WTC11 (cell line): ENCODE measurements around the gene VARS1.

Source experiments
- CREB1 ChIP-seq: sonication (generic); formaldehyde crosslinking; IDR thresholded peaks from 2 replicates; pipeline ENCODE4 v1.8.0; 2023; ENCODE audit warnings: mild to moderate bottlenecking, missing genetic modification reagents
- ELF4 ChIP-seq: sonication (generic); formaldehyde crosslinking; IDR thresholded peaks from 2 replicates; pipeline ENCODE4 v1.8.1; 2022; ENCODE audit warnings: low read depth, mild to moderate bottlenecking, moderate library complexity, missing genetic modification reagents
- GABPB1 ChIP-seq: sonication (generic); formaldehyde crosslinking; IDR thresholded peaks from 2 replicates; pipeline ENCODE4 v1.8.1; 2023; ENCODE audit warnings: mild to moderate bottlenecking, missing genetic modification reagents
- NR1H2 ChIP-seq: sonication (generic); formaldehyde crosslinking; IDR thresholded peaks from 2 replicates; pipeline ENCODE4 v1.9.0; 2021; ENCODE audit warnings: mild to moderate bottlenecking, moderate library complexity, missing genetic modification reagents
- RELA ChIP-seq: sonication (generic); formaldehyde crosslinking; IDR thresholded peaks from 2 replicates; pipeline ENCODE4 v1.8.1; 2022; ENCODE audit warnings: missing genetic modification reagents, mild to moderate bottlenecking, borderline replicate concordance
- ZNF263 ChIP-seq: sonication (generic); formaldehyde crosslinking; IDR thresholded peaks from 2 replicates; pipeline ENCODE4 v1.8.1; 2022; ENCODE audit warnings: low read depth, mild to moderate bottlenecking, moderate library complexity, missing genetic modification reagents
- TF ChIP-seq, protein P1 (sequence below): fragments of 200-600 bp; IDR thresholded peaks from 2 replicates; pipeline ENCODE4 v1.8.0; 2022; ENCODE audit warnings: antibody characterized with exemption
- TF ChIP-seq, protein P2 (sequence below): sonication (generic); formaldehyde crosslinking; IDR thresholded peaks from 2 replicates; pipeline ENCODE4 v1.8.1; 2022; ENCODE audit warnings: low read depth, mild to moderate bottlenecking, moderate library complexity, missing genetic modification reagents, borderline replicate concordance
- TF ChIP-seq, protein P3 (sequence below): sonication (generic); formaldehyde crosslinking; IDR thresholded peaks from 2 replicates; pipeline ENCODE4 v1.8.0; 2023; ENCODE audit warnings: missing genetic modification reagents
- TF ChIP-seq, protein P4 (sequence below): sonication (generic); formaldehyde crosslinking; IDR thresholded peaks from 2 replicates; pipeline ENCODE4 v1.8.1; 2023; ENCODE audit warnings: mild to moderate bottlenecking, missing genetic modification reagents, moderate library complexity

DNA sequence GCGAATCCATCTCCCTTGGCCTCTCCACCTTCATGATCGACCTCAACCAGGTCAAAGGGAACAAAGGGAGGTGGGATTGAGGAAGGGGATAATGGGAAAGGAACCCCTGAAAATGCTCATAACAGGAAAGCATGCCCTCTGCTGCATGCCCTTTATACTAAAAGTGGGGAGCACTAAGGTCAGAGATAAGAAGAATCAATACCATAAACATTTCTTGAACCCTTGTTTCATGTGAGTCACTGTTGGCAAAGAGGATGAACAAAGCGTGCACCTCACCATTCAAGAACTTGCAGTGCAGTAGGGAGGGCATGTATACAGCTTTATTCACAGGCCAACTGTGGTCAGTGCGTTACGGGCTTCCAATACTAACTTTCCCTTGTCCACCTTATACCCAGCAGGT, 34.8 kb downstream of the VARS1 start:
- TF ChIP-seq, protein P1, sequence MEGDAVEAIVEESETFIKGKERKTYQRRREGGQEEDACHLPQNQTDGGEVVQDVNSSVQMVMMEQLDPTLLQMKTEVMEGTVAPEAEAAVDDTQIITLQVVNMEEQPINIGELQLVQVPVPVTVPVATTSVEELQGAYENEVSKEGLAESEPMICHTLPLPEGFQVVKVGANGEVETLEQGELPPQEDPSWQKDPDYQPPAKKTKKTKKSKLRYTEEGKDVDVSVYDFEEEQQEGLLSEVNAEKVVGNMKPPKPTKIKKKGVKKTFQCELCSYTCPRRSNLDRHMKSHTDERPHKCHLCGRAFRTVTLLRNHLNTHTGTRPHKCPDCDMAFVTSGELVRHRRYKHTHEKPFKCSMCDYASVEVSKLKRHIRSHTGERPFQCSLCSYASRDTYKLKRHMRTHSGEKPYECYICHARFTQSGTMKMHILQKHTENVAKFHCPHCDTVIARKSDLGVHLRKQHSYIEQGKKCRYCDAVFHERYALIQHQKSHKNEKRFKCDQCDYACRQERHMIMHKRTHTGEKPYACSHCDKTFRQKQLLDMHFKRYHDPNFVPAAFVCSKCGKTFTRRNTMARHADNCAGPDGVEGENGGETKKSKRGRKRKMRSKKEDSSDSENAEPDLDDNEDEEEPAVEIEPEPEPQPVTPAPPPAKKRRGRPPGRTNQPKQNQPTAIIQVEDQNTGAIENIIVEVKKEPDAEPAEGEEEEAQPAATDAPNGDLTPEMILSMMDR: no peak
- TF ChIP-seq, protein P2, sequence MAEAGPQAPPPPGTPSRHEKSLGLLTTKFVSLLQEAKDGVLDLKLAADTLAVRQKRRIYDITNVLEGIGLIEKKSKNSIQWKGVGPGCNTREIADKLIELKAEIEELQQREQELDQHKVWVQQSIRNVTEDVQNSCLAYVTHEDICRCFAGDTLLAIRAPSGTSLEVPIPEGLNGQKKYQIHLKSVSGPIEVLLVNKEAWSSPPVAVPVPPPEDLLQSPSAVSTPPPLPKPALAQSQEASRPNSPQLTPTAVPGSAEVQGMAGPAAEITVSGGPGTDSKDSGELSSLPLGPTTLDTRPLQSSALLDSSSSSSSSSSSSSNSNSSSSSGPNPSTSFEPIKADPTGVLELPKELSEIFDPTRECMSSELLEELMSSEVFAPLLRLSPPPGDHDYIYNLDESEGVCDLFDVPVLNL: no peak
- TF ChIP-seq RELA: no peak
- TF ChIP-seq CREB1 (CRISPR knock-in tag): no peak
- no peak for TF ChIP-seq GABPB1 (CRISPR knock-in tag)
- TF ChIP-seq ZNF263 (CRISPR knock-in tag): no peak
- TF ChIP-seq, protein P3, sequence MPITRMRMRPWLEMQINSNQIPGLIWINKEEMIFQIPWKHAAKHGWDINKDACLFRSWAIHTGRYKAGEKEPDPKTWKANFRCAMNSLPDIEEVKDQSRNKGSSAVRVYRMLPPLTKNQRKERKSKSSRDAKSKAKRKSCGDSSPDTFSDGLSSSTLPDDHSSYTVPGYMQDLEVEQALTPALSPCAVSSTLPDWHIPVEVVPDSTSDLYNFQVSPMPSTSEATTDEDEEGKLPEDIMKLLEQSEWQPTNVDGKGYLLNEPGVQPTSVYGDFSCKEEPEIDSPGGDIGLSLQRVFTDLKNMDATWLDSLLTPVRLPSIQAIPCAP (CRISPR knock-in tag): no peak
- TF ChIP-seq, protein P4, sequence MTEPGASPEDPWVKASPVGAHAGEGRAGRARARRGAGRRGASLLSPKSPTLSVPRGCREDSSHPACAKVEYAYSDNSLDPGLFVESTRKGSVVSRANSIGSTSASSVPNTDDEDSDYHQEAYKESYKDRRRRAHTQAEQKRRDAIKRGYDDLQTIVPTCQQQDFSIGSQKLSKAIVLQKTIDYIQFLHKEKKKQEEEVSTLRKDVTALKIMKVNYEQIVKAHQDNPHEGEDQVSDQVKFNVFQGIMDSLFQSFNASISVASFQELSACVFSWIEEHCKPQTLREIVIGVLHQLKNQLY: no peak
- TF ChIP-seq ELF4 (CRISPR knock-in tag): no peak
- TF ChIP-seq NR1H2 (CRISPR knock-in tag): no peak
